ENCODE data around the gene ANKRD34C.
"Not testable (repeated sequence)": the region's sequence is repeated elsewhere in the genome, so short reads cannot be mapped to it uniquely, and the experiment has no call there.

ANKRD34C gene

DNA sequence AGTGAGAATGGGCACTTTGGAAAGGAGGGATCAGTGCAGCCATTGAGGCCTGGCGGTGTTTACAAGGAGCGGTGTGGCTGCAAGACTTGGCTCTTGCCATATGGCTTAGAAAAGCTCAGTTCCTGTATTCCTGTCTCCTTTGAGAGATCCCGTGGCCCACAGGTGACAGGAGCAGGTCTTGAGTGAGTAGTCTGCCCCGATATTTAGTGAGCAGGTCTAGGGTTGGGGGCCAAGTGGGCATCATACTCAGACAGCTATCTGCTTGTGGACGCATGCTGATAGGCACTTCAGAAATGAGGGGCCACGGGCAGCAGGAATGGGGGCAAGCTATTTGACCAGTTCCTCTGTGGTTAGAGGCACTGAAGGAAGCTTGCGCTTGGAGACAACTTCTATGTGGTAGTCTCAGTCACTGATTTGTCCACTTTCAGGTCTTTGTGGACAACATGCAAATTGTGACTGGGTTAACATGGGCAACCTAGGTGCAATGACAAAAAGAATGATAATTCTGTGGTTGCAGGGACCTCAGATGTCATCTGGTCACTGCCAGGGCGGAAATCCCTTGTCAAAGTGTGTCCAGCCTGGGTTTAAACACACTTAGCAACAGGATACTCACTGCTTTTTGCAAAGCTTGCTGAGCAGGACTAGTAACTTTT lies 29.5 kb downstream of the ANKRD34C start:
- no peak for DNase-seq

GRCh38 chr15:79314186-79314585 lies 31.7 kb downstream of the ANKRD34C start:
- no peak for DNase-seq

DNA sequence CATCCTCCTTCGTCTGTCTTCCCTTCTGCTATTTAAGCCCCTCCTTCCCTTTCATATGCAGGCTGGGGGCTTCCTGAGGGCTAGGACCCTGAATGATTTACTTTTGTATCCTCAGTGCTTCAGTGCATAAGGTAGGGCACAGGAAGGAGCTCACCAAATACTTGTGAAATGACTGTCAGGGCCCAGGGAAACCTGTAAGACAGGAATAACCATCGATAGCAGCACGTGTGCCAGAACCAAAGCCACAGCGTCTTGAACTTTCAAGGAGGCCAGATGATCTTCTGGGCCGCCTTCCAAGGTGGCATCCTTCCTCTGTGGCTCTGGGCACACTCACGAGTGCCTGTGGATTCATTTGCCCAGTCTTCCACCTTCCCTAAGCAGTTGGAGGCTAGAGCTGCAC lies 32.3 kb downstream of the ANKRD34C start:
- no peak for DNase-seq

- no peak for DNase-seq
These were observed 33.3 kb downstream of the ANKRD34C start for GRCh38 chr15:79315623-79316328.

GRCh38 chr15:79316864-79317263 lies 34.3 kb downstream of the ANKRD34C start:
- DNase-seq = no peak

GRCh38 chr15:79319973-79320372 lies 37.5 kb downstream of the ANKRD34C start:
- DNase-seq = not testable (repeated sequence)

GRCh38 chr15:79321876-79322275 lies 39.4 kb downstream of the ANKRD34C start:
- DNase-seq = no peak

GRCh38 chr15:79322306-79322705 lies 39.8 kb downstream of the ANKRD34C start:
- no peak for DNase-seq

DNA sequence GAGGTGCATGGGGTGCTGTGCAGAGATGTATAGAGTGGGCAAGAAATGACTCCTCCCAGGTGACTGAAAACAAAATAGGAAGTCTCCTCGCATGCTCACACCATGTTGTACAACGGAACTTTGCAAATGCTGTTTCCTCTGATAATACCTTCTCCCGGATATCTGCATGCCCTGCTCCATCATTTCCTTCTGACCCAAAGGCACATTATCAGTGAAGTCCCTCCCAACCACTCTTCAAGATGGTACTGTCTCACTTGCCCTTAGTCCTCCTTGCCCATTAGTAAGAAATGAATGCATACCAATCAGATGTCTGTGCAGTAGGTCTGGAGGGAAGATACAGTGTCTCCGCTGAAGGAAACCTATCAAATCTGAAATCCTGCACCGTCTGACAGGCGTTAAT lies 40.4 kb downstream of the ANKRD34C start:
- DNase-seq = no peak

DNA sequence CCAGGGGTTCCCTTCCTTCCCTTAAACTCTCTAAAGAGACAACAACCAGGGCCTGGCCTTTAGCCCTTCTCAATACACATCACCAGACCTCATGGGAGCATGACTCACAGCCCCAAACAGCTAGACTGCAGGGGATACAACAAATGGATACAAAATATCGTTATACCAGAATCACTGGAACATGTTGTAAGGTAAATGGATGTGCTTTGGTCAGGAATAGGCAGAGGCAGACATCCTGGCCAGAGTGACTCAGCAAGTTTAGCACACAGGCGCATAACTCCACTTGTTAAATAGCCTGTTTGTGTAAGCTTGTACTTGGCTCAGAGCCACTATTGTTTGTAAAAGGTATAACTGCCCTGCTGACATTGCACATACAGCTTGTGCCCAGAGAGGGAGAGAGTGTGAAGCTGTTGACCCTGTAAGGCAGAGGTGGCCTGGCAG lies 46.7 kb downstream of the ANKRD34C start:
- DNase-seq = no peak

Data from stimulated activated CD4-positive, alpha-beta T cell treated with anti-CD3 and anti-CD28 coated beads, Interleukin-4, amount 100 ng/mL, for 24 hours (primary cell).